Measurements from ENCODE around the gene GSX2.

- TF ChIP-seq REST (IDR thresholded peaks at IDR 0.05; ENCODE audit: insufficient read depth in 1 of 2, low read depth in 2 of 2, low read length in 2 of 2) (no peak), POLR2AphosphoS5 (IDR thresholded peaks at IDR 0.05; ENCODE audit: low read depth, low read length) (no peak), SIN3A (IDR thresholded peaks at IDR 0.05; ENCODE audit: borderline replicate concordance, insufficient read depth, low read length) (no peak)
Measured at GRCh38 chr4:54058171-54058570, 41.8 kb upstream of the GSX2 start.
